ENCODE results near the gene TAS2R31. TPM values are rescaled to one million over a fixed set of nuclear protein-coding genes. Genes with fewer than 3 reads are reported as not detected.
"Not testable (repeated sequence)": the region's sequence is repeated elsewhere in the genome, so short reads cannot be mapped to it uniquely, and the experiment has no call there.

Gene TAS2R31
- polyA plus RNA-seq, 1 donor (not counting 4 experiments of a cell fraction or from before 2014, with no cell fraction given): 0.28 TPM

DNA sequence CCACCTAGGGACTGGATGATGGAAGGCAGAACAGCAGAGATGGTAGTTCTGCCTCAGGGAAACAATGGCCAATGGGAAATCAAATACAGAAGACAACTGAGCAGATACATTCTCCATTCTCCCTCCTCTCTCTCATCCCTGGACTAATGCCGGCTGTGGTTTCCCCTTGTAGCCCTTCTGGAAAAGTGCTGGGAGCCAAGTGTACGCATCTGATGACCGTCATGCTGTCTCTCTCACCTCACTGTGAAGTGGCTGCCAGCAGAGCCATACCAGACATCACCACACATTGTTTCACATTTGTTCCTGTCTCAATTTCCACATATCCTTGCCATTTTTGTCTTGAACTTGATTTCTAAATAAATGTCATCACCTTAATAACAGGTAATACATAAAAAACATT is 27.8 kb upstream of the TAS2R31 start:
- Histone ChIP-seq H3K27me3 (ENCODE audit: control insufficient read depth, extremely low read depth, insufficient read depth, low read length) (no peaks in the 10 kb centered on the region), H3K4me2 (ENCODE audit: control insufficient read depth, extremely low read depth, insufficient read depth, low read depth, low read length) (no peak overlapping the region), H3K36me3 (ENCODE audit: control insufficient read depth in 2 of 2, extremely low read depth in 1 of 2, insufficient read depth in 2 of 2, low read length in 2 of 2) (no peaks in the 10 kb centered on the region), H3K27ac (ENCODE audit: control insufficient read depth, insufficient read depth, low read length) (no peak overlapping the region), H4K20me1 (ENCODE audit: control insufficient read depth, extremely low read depth, insufficient read depth, low read length) (no peaks in the 10 kb centered on the region), H3K9me1 (ENCODE audit: control insufficient read depth, extremely low read depth, insufficient read depth, low read length) (no peaks in the 10 kb centered on the region), H3K4me3 (ENCODE audit: control insufficient read depth in 2 of 3, extremely low read depth in 1 of 3, insufficient read depth in 2 of 3, low read depth in 1 of 3, low read length in 3 of 3) (no peak overlapping the region), H3K9me3 (ENCODE audit: control insufficient read depth, low read depth, low read length) (no peaks in the 10 kb centered on the region), H3K79me2 (ENCODE audit: control insufficient read depth, insufficient read depth, low read length) (peaks cover 4% of the 10 kb centered on the region), H3K4me1 (ENCODE audit: control insufficient read depth, extremely low read depth, insufficient read depth, low read length) (no peaks in the 10 kb centered on the region), H3K9ac (ENCODE audit: control insufficient read depth, extremely low read depth, insufficient read depth, low read length) (no peak overlapping the region), H2AFZ (ENCODE audit: control insufficient read depth, low read length) (no peak overlapping the region)
- no peak for DNase-seq (ENCODE audit: low read depth, low spot score)
- no peak for TF ChIP-seq EZH2 (IDR thresholded peaks at IDR 0.05; ENCODE audit: low read length)
- TF ChIP-seq, protein P1, sequence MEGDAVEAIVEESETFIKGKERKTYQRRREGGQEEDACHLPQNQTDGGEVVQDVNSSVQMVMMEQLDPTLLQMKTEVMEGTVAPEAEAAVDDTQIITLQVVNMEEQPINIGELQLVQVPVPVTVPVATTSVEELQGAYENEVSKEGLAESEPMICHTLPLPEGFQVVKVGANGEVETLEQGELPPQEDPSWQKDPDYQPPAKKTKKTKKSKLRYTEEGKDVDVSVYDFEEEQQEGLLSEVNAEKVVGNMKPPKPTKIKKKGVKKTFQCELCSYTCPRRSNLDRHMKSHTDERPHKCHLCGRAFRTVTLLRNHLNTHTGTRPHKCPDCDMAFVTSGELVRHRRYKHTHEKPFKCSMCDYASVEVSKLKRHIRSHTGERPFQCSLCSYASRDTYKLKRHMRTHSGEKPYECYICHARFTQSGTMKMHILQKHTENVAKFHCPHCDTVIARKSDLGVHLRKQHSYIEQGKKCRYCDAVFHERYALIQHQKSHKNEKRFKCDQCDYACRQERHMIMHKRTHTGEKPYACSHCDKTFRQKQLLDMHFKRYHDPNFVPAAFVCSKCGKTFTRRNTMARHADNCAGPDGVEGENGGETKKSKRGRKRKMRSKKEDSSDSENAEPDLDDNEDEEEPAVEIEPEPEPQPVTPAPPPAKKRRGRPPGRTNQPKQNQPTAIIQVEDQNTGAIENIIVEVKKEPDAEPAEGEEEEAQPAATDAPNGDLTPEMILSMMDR (optimal IDR thresholded peaks at IDR 0.05 in 1 of 3, IDR thresholded peaks at IDR 0.05 in 1 of 3, conservative IDR thresholded peaks at IDR 0.05 in 1 of 3; ENCODE audit: extremely low read depth in 1 of 3, insufficient read depth in 2 of 3, low read length in 3 of 3): no peak
- peak; percentile 26 for FAIRE-seq
- dilution Hi-C loops (cut with MboI; ENCODE audit: extremely low pct_ligation_motif_present, low sequenced_read_pairs): no loop called here

DNA sequence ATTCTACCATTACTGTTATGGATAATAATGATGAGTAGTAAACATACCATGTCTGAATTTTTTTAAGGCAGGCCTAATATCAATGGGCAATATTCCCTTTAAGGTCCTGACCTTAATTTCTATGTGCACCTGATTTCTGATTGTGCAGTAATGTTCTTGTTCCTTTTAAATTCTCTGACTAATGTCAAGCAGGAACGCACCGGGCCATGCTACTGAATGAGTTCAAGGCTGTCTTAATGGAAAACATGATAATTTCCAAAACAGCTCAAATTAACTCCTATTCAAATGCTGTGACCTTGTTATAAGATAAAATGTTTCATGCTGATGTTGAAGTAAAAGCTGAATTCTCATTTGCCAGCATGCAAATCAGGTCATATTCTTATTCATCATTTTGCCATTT is 24.1 kb upstream of the TAS2R31 start:
- Histone ChIP-seq H3K4me3 (ENCODE audit: control insufficient read depth in 2 of 3, extremely low read depth in 1 of 3, insufficient read depth in 2 of 3, low read depth in 1 of 3, low read length in 3 of 3) (no peak overlapping the region), H3K9me3 (ENCODE audit: control insufficient read depth, low read depth, low read length) (peaks cover 4% of the 10 kb centered on the region), H3K4me1 (ENCODE audit: control insufficient read depth, extremely low read depth, insufficient read depth, low read length) (no peaks in the 10 kb centered on the region), H3K4me2 (ENCODE audit: control insufficient read depth, extremely low read depth, insufficient read depth, low read depth, low read length) (no peak overlapping the region), H3K9me1 (ENCODE audit: control insufficient read depth, extremely low read depth, insufficient read depth, low read length) (no peaks in the 10 kb centered on the region), H3K9ac (ENCODE audit: control insufficient read depth, extremely low read depth, insufficient read depth, low read length) (no peak overlapping the region), H3K27ac (ENCODE audit: control insufficient read depth, insufficient read depth, low read length) (no peak overlapping the region), H4K20me1 (ENCODE audit: control insufficient read depth, extremely low read depth, insufficient read depth, low read length) (no peaks in the 10 kb centered on the region), H2AFZ (ENCODE audit: control insufficient read depth, low read length) (no peak overlapping the region), H3K36me3 (ENCODE audit: control insufficient read depth in 2 of 2, extremely low read depth in 1 of 2, insufficient read depth in 2 of 2, low read length in 2 of 2) (no peaks in the 10 kb centered on the region), H3K27me3 (ENCODE audit: control insufficient read depth, extremely low read depth, insufficient read depth, low read length) (no peaks in the 10 kb centered on the region), H3K79me2 (ENCODE audit: control insufficient read depth, insufficient read depth, low read length) (peaks cover 4% of the 10 kb centered on the region)
- TF ChIP-seq, protein P1 (optimal IDR thresholded peaks at IDR 0.05 in 1 of 3, IDR thresholded peaks at IDR 0.05 in 1 of 3, conservative IDR thresholded peaks at IDR 0.05 in 1 of 3; ENCODE audit: extremely low read depth in 1 of 3, insufficient read depth in 2 of 3, low read length in 3 of 3): no peak
- no peak for TF ChIP-seq EZH2 (IDR thresholded peaks at IDR 0.05; ENCODE audit: low read length)
- DNase-seq (ENCODE audit: low read depth, low spot score) (no peak), FAIRE-seq (no peak)
- dilution Hi-C loops (cut with MboI; ENCODE audit: extremely low pct_ligation_motif_present, low sequenced_read_pairs): no loop called here

DNA sequence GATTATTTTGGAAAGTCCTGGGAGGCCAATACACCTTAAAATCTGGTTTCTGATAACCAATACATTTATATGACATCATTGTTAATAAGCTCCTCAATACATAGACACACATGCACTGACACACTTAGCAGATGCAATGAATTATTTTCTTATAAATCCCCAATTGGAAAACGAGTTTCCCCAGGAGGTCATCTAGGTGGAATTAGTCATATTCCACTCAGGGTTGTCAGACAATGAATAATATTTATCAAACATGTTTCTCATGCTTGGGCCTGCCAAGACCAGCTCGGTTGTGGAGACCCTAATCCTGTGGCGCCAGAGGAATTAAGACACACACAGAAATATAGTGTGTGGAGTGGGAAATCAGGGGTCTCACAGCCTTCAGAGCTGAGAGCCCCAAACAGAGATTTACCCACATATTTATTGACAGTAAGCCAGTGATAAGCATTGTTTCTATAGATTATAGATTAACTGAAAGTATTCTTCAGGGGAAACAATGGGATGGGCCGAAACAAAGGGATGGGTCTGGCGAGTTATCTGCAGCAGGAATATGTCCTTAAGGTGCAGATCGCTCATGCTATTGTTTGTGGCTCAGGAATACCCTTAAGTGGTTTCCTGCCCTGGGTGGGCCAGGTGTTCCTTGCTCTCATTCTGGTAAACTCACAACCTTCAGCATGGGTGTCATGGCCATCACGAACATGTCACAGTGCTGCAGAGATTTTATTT is 18.8 kb upstream of the TAS2R31 start:
- H3K4me1 ChIP-seq (ENCODE audit: control insufficient read depth, extremely low read depth, insufficient read depth, low read length); H4K20me1 ChIP-seq (ENCODE audit: control insufficient read depth, extremely low read depth, insufficient read depth, low read length); FAIRE-seq; H3K4me2 ChIP-seq (ENCODE audit: control insufficient read depth, extremely low read depth, insufficient read depth, low read depth, low read length); H3K27me3 ChIP-seq (ENCODE audit: control insufficient read depth, extremely low read depth, insufficient read depth, low read length); H3K79me2 ChIP-seq (ENCODE audit: control insufficient read depth, insufficient read depth, low read length); H3K4me3 ChIP-seq (ENCODE audit: control insufficient read depth in 2 of 3, extremely low read depth in 1 of 3, insufficient read depth in 2 of 3, low read depth in 1 of 3, low read length in 3 of 3); H3K9ac ChIP-seq (ENCODE audit: control insufficient read depth, extremely low read depth, insufficient read depth, low read length); H3K36me3 ChIP-seq (ENCODE audit: control insufficient read depth in 2 of 2, extremely low read depth in 1 of 2, insufficient read depth in 2 of 2, low read length in 2 of 2); dilution Hi-C loops (cut with MboI; ENCODE audit: extremely low pct_ligation_motif_present, low sequenced_read_pairs); H2AFZ ChIP-seq (ENCODE audit: control insufficient read depth, low read length); H3K27ac ChIP-seq (ENCODE audit: control insufficient read depth, insufficient read depth, low read length); H3K9me3 ChIP-seq (ENCODE audit: control insufficient read depth, low read depth, low read length); H3K9me1 ChIP-seq (ENCODE audit: control insufficient read depth, extremely low read depth, insufficient read depth, low read length); DNase-seq (ENCODE audit: low read depth, low spot score): not testable (repeated sequence)

DNA sequence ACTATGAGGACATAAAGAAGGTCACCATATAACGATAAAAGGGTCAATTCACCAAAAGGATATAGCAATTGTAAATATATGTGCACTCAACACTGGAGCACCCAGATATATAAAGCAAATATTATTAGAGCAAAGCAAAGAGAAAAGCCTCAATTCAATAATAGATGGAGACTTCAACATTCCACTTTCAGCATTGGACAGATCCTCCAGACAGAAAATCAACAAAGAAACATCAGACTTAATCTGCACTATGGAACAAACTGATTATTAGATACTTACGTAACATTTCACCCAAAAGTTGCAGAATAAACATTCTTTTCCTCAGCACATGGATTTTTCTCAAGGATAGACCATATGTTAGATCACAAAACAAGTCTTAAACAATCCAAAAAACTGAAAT is 10.2 kb upstream of the TAS2R31 start:
- H3K4me1 ChIP-seq (ENCODE audit: control insufficient read depth, extremely low read depth, insufficient read depth, low read length); H3K9ac ChIP-seq (ENCODE audit: control insufficient read depth, extremely low read depth, insufficient read depth, low read length); H4K20me1 ChIP-seq (ENCODE audit: control insufficient read depth, extremely low read depth, insufficient read depth, low read length); H3K9me3 ChIP-seq (ENCODE audit: control insufficient read depth, low read depth, low read length); dilution Hi-C loops (cut with MboI; ENCODE audit: extremely low pct_ligation_motif_present, low sequenced_read_pairs); H2AFZ ChIP-seq (ENCODE audit: control insufficient read depth, low read length); H3K27ac ChIP-seq (ENCODE audit: control insufficient read depth, insufficient read depth, low read length); DNase-seq (ENCODE audit: low read depth, low spot score); H3K9me1 ChIP-seq (ENCODE audit: control insufficient read depth, extremely low read depth, insufficient read depth, low read length); H3K4me3 ChIP-seq (ENCODE audit: control insufficient read depth in 2 of 3, extremely low read depth in 1 of 3, insufficient read depth in 2 of 3, low read depth in 1 of 3, low read length in 3 of 3); H3K27me3 ChIP-seq (ENCODE audit: control insufficient read depth, extremely low read depth, insufficient read depth, low read length); H3K4me2 ChIP-seq (ENCODE audit: control insufficient read depth, extremely low read depth, insufficient read depth, low read depth, low read length); H3K36me3 ChIP-seq (ENCODE audit: control insufficient read depth in 2 of 2, extremely low read depth in 1 of 2, insufficient read depth in 2 of 2, low read length in 2 of 2); FAIRE-seq; H3K79me2 ChIP-seq (ENCODE audit: control insufficient read depth, insufficient read depth, low read length): not testable (repeated sequence)
